Mesothelial cell of epicardium (in vitro differentiated cells): ENCODE results near the gene DCHS1. TPM values are rescaled to one million over a fixed set of nuclear protein-coding genes. Genes with fewer than 3 reads are reported as not detected.
A peak's percentile ranks its signal among the peaks of the same experiment; 100 is the strongest.

ENCODE experiments used
- DNase-seq, 2 experiments: peaks; one replicate each; pipeline ENCODE4 v3.0.0; 2021; ENCODE audit warnings: low spot score in 2 of 2; ENCODE audit not compliant: unreplicated experiment in 2 of 2
- H3K27ac Mint-ChIP-seq: 2 replicates; pipeline ENCODE4 v1.8.0; 2021; ENCODE audit warnings: mixed read lengths
- H3K27me3 Mint-ChIP-seq: 2 replicates; pipeline ENCODE4 v1.8.0; 2021; ENCODE audit warnings: low read depth, mixed read lengths
- H3K36me3 Mint-ChIP-seq: 2 replicates; pipeline ENCODE4 v1.8.0; 2021; ENCODE audit warnings: mixed read lengths
- H3K4me1 Mint-ChIP-seq: 2 replicates; pipeline ENCODE4 v1.8.0; 2021; ENCODE audit warnings: mixed read lengths
- H3K4me3 Mint-ChIP-seq: 2 replicates; pipeline ENCODE4 v1.8.0; 2021; ENCODE audit warnings: mild to moderate bottlenecking, moderate library complexity, mixed read lengths
- H3K9me3 Mint-ChIP-seq: 2 replicates; pipeline ENCODE4 v1.8.0; 2021; ENCODE audit warnings: mixed read lengths
- total RNA-seq: library from RNA; stranded (reverse); gene quantifications from 3 replicates; pipeline ENCODE4 v1.2.1, GENCODE V29; 2021
- TF ChIP-seq, protein P1 (sequence below): fragments of 200-600 bp; sonication (generic); IDR thresholded peaks from one replicate; pipeline ENCODE4 v1.5.0; 2021; ENCODE audit warnings: antibody characterized with exemption; ENCODE audit not compliant: unreplicated experiment

The DCHS1 gene
- total RNA-seq, 1 donor from 2014 or later: 81.2 TPM

DNA sequence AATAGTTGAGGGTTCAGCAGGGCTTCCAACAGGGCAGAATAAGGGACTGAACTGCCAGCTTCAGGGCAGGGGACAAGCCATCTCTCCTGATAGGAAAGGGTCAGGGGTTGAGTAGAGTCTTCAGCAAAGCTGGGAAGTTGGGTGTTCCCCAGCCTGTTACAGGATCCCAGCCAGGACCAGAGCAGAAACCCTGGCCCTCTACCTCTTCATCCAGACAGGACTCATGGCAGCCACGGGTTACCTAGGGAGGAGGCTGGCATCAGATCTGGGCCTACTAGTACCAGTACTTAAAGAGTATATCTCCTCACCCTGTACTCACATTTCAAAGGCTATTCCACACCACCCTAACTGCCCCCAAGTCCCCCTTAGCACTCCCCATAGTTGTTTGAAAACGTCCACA lies 41.2 kb downstream of the DCHS1 start:
- H3K4me3 Mint-ChIP-seq: no peak overlapping the region
- H3K27ac Mint-ChIP-seq: no peak overlapping the region
- no peak for DNase-seq
- TF ChIP-seq, protein P1, sequence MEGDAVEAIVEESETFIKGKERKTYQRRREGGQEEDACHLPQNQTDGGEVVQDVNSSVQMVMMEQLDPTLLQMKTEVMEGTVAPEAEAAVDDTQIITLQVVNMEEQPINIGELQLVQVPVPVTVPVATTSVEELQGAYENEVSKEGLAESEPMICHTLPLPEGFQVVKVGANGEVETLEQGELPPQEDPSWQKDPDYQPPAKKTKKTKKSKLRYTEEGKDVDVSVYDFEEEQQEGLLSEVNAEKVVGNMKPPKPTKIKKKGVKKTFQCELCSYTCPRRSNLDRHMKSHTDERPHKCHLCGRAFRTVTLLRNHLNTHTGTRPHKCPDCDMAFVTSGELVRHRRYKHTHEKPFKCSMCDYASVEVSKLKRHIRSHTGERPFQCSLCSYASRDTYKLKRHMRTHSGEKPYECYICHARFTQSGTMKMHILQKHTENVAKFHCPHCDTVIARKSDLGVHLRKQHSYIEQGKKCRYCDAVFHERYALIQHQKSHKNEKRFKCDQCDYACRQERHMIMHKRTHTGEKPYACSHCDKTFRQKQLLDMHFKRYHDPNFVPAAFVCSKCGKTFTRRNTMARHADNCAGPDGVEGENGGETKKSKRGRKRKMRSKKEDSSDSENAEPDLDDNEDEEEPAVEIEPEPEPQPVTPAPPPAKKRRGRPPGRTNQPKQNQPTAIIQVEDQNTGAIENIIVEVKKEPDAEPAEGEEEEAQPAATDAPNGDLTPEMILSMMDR: no peak
- H3K4me1 Mint-ChIP-seq: peaks cover 8% of the 10 kb centered on the region
- no peaks in the 10 kb centered on the region for H3K27me3 Mint-ChIP-seq
- H3K36me3 Mint-ChIP-seq: peaks cover 13% of the 10 kb centered on the region
- no peaks in the 10 kb centered on the region for H3K9me3 Mint-ChIP-seq

DNA sequence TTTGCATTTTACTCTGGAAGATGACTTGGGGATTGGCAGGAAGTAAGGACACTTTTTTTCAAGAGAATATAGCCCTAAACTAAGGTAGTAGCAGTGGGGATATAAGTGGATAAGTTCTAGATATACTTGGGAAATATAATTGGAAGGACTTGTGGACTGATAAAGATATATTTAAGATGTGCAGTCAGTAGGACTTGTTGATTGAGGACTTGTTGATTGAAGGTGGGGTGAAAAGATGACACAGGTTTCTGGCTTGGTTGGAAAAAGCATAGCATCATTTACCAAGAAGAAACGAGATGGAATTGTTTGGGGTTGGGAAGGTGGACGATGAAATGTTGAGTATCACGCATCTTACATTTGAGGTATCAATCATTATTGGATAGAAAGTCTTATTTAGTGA lies 42.1 kb downstream of the DCHS1 start:
- peaks cover 19% of the 10 kb centered on the region for H3K36me3 Mint-ChIP-seq

DNA sequence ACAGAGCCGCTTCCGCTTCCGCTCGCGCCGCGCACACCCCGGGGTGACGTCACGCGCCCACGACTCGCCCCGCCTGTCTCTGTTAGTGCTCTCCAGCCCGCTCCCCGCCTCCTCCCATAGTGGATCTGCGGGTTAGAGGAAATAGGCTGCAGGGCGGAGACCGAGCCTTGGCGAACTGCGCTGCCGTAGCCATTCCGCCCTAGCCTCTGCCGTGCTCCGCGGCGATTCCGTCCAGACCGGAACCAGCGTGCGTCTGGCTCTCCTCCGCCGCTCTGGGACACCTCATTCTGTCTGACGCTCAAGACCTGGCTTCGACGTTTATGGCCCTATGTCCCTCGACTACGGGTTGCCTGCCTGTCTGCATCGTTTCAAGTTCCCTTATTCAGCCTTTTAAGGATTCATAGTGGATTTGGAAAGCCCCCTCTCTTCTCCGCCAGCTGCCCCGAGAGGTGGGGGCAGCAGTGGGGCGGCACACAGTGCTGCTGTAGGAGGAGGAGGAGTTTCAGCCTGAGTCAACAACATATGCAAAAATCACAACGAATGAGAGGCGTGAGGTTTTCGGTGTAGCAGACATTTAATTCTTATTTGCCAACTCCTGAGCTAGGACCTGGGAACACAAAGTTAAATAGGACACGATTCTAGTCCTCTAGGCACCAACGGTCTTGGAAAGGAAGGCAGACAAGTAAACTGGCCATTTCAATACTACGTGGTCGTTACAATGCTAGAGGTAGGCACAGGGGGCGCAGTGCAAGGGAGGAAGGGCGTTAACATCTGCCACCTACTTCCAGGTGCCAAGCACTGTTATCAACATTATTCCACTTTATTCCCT lies 43.2 kb downstream of the DCHS1 start, which contains the start of gene TAF10:
Gene TAF10, minus strand, starts transcription at position 4 of the 829 bp plus-strand sequence. CDS start 27 bp downstream, outside the sequence.
- TF ChIP-seq, protein P1: peak; percentile 31
- H3K27ac Mint-ChIP-seq: peak within 1 kb of the TSS; percentile 96
- DNase-seq: peak; percentile 96 to 97
- peak within 1 kb of the TSS; percentile 83 for H3K4me3 Mint-ChIP-seq
- H3K27me3 Mint-ChIP-seq: no peaks in the 10 kb centered on the region
- H3K36me3 Mint-ChIP-seq: peaks cover 22% of the 10 kb centered on the region
- H3K4me1 Mint-ChIP-seq: peaks cover 11% of the 10 kb centered on the region
- H3K9me3 Mint-ChIP-seq: no peaks in the 10 kb centered on the region

More for the DNA sequence above, 42.1 kb downstream of the DCHS1 start:
- no peak for DNase-seq
- TF ChIP-seq, protein P1: no peak
- no peaks in the 10 kb centered on the region for H3K9me3 Mint-ChIP-seq
- no peak overlapping the region for H3K27ac Mint-ChIP-seq
- no peaks in the 10 kb centered on the region for H3K27me3 Mint-ChIP-seq
- H3K4me1 Mint-ChIP-seq: peaks cover 8% of the 10 kb centered on the region
- H3K4me3 Mint-ChIP-seq: no peak overlapping the region

DNA sequence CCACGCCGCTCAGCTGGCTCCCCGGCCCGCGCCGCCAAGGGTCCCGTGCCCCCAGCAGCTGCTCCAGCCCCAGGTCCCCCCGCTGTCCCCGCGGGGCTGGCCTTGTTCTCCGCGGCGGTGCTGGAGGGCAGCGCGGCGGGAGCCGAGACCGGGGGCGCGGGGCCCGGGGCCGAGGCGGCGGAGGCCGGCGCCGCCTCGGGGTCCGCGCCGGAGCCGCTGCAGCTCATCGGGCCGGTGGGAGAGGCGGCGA lies 43.7 kb downstream of the DCHS1 start:
- peak overlapping the region; percentile 83 for H3K4me3 Mint-ChIP-seq
- peak overlapping the region; percentile 96 for H3K27ac Mint-ChIP-seq
- H3K4me1 Mint-ChIP-seq: peaks cover 15% of the 10 kb centered on the region
- TF ChIP-seq, protein P1: no peak
- no peak for DNase-seq
- H3K36me3 Mint-ChIP-seq: peaks cover 22% of the 10 kb centered on the region
- no peaks in the 10 kb centered on the region for H3K9me3 Mint-ChIP-seq
- H3K27me3 Mint-ChIP-seq: no peaks in the 10 kb centered on the region

DNA sequence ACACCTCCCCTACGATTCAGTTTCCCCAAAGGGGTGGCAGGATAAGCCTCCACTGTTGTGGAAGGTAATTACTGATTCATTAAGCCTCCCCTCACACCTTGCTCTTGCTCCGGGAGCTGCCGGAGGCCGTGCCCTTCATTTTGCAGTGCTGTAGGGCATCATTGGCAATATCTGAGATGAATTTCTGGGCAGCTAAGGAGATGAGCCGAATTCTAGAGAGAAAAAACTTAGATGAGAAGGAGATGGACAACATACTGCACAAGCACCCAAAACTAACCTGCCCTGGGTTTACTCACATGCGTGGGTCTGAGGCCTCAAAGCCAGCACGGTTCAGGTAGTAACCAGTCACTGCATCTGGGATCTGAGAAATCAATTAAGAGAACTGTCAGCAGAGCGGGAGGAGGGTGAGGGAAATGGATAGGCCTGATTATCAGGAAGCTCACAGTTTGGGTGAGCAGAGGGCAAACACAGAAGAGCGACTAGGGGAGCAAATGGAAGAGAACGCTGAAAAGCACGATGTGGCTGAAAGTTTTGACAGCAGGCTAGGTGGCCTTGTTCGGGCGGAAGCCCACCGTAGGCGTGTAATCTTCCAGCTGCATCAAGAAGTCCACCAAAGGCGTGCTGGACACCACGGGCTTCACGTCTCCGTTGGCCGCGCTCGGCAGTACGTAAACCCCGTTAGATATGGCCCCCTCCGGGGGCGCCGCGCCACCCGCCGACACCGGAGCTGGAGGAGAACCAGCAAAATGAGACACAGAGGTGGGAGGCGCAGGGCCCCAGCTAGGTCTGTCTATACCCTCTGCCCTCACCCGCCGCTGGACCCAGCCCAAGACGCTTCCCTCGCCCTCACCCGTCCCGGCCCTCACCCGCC lies 44.3 kb downstream of the DCHS1 start:
- no peaks in the 10 kb centered on the region for H3K9me3 Mint-ChIP-seq
- peak overlapping the region; percentile 96 for H3K27ac Mint-ChIP-seq
- H3K27me3 Mint-ChIP-seq: no peaks in the 10 kb centered on the region
- TF ChIP-seq, protein P1: no peak
- peak in 1 of 2 experiments; percentile 54 for DNase-seq
- peaks cover 22% of the 10 kb centered on the region for H3K36me3 Mint-ChIP-seq
- H3K4me1 Mint-ChIP-seq: peaks cover 21% of the 10 kb centered on the region
- H3K4me3 Mint-ChIP-seq: peak overlapping the region; percentile 83
